ENCODE data around the gene SLC26A9. TPM values are rescaled to one million over a fixed set of nuclear protein-coding genes. Genes with fewer than 3 reads are reported as not detected.
A peak's percentile ranks its signal among the peaks of the same experiment; 100 is the strongest.
"Not testable (repeated sequence)": the region's sequence is repeated elsewhere in the genome, so short reads cannot be mapped to it uniquely, and the experiment has no call there.

The SLC26A9 gene
- total and polyA plus RNA-seq, 2 experiments from 2014 or later = 1.0 to 4.0 TPM

GRCh38 chr1:205889006-205889405, 54.2 kb downstream of the SLC26A9 start:
- not testable (repeated sequence) for H3K27ac ChIP-seq; H3K36me3 ChIP-seq; H3K4me1 ChIP-seq (ENCODE audit: low read depth); DNase-seq (ENCODE audit: low read depth in 1 of 2, low spot score in 1 of 2); H3K27me3 ChIP-seq; H3K9me3 ChIP-seq (ENCODE audit: low read depth); H3K4me3 ChIP-seq

- no peak overlapping the region for H3K27ac ChIP-seq
- no peaks in the 10 kb centered on the region for H3K27me3 ChIP-seq
- no peak for DNase-seq (ENCODE audit: low read depth in 1 of 2, low spot score in 1 of 2)
- no peak overlapping the region for H3K4me3 ChIP-seq
- H3K9me3 ChIP-seq (ENCODE audit: low read depth) = no peaks in the 10 kb centered on the region
- H3K4me1 ChIP-seq (ENCODE audit: low read depth) = peaks cover 4% of the 10 kb centered on the region
- H3K36me3 ChIP-seq = no peaks in the 10 kb centered on the region
- TF ChIP-seq CTCF (IDR thresholded peaks at IDR 0.05; ENCODE audit: low read depth, low read length) = no peak
Measured at GRCh38 chr1:205883792-205884191, 59.5 kb downstream of the SLC26A9 start.

GRCh38 chr1:205880923-205881322, 62.3 kb downstream of the SLC26A9 start:
- Histone ChIP-seq H3K27me3 (no peaks in the 10 kb centered on the region), H3K4me1 (ENCODE audit: low read depth) (peaks cover 4% of the 10 kb centered on the region), H3K36me3 (no peaks in the 10 kb centered on the region), H3K9me3 (ENCODE audit: low read depth) (no peaks in the 10 kb centered on the region), H3K27ac (no peak overlapping the region), H3K4me3 (no peak overlapping the region)
- no peak for DNase-seq (ENCODE audit: low read depth in 1 of 2, low spot score in 1 of 2)
- TF ChIP-seq CTCF (IDR thresholded peaks at IDR 0.05; ENCODE audit: low read depth, low read length) = no peak

GRCh38 chr1:205879974-205880373, 63.3 kb downstream of the SLC26A9 start:
- H3K27me3 ChIP-seq = no peaks in the 10 kb centered on the region
- no peaks in the 10 kb centered on the region for H3K36me3 ChIP-seq
- H3K9me3 ChIP-seq (ENCODE audit: low read depth) = no peaks in the 10 kb centered on the region
- H3K4me3 ChIP-seq = no peak overlapping the region
- H3K4me1 ChIP-seq (ENCODE audit: low read depth) = peaks cover 4% of the 10 kb centered on the region
- no peak overlapping the region for H3K27ac ChIP-seq
- TF ChIP-seq CTCF (IDR thresholded peaks at IDR 0.05; ENCODE audit: low read depth, low read length) = no peak
- DNase-seq (ENCODE audit: low read depth in 1 of 2, low spot score in 1 of 2) = peak in 1 of 2 donors; percentile 25

GRCh38 chr1:205878026-205878425, 65.2 kb downstream of the SLC26A9 start:
- no peak for DNase-seq (ENCODE audit: low read depth in 1 of 2, low spot score in 1 of 2)
- no peak for TF ChIP-seq CTCF (IDR thresholded peaks at IDR 0.05; ENCODE audit: low read depth, low read length)
- H3K27me3 ChIP-seq = no peaks in the 10 kb centered on the region
- no peak overlapping the region for H3K4me3 ChIP-seq
- H3K27ac ChIP-seq = no peak overlapping the region
- peaks cover 4% of the 10 kb centered on the region for H3K4me1 ChIP-seq (ENCODE audit: low read depth)
- H3K36me3 ChIP-seq = no peaks in the 10 kb centered on the region
- no peaks in the 10 kb centered on the region for H3K9me3 ChIP-seq (ENCODE audit: low read depth)

GRCh38 chr1:205873148-205873547, 70.1 kb downstream of the SLC26A9 start:
- not testable (repeated sequence) for DNase-seq (ENCODE audit: low read depth in 1 of 2, low spot score in 1 of 2); H3K36me3 ChIP-seq; H3K27ac ChIP-seq; H3K27me3 ChIP-seq; H3K4me3 ChIP-seq; H3K9me3 ChIP-seq (ENCODE audit: low read depth); H3K4me1 ChIP-seq (ENCODE audit: low read depth)

- Histone ChIP-seq H3K27ac (no peak overlapping the region), H3K27me3 (no peaks in the 10 kb centered on the region)
- no peak for TF ChIP-seq CTCF (IDR thresholded peaks at IDR 0.05; ENCODE audit: low read depth, low read length)
Measured at GRCh38 chr1:205870236-205870635, 73.0 kb downstream of the SLC26A9 start.

More at GRCh38 chr1:205870236-205870635, 73.0 kb downstream of the SLC26A9 start:
- Histone ChIP-seq H3K9me3 (ENCODE audit: low read depth) (no peaks in the 10 kb centered on the region), H3K4me3 (no peak overlapping the region), H3K36me3 (no peaks in the 10 kb centered on the region), H3K4me1 (ENCODE audit: low read depth) (peaks cover 5% of the 10 kb centered on the region)
- no peak for DNase-seq (ENCODE audit: low read depth in 1 of 2, low spot score in 1 of 2)

Data from cardiac muscle cell (in vitro differentiated cells and primary cell).